Transverse colon (tissue), 4 donors: ENCODE data around the gene GINM1.

ENCODE experiments used
- POLR2A ChIP-seq: fragments of 450-650 bp; IDR thresholded peaks from one replicate; pipeline ENCODE4 v1.6.1; 2016; ENCODE audit warnings: antibody characterized with exemption, mild to moderate bottlenecking, moderate library complexity
- POLR2AphosphoS5 ChIP-seq, 3 donors: sonication (generic); formaldehyde crosslinking; IDR thresholded peaks; one replicate each; pipeline ENCODE4 v1.6.1; 2016; ENCODE audit warnings: antibody characterized with exemption in 3 of 3
- TF ChIP-seq, protein P1 (sequence below), 5 experiments: fragments of 200-600 bp in 3 of 5; fragments of 450-650 bp in 2 of 5; sonication (generic) in 3 of 5; IDR thresholded peaks; 1 replicate in 2 of 5; 2 replicates in 3 of 5; pipeline ENCODE4 v1.5.1; 2016 to 2017; ENCODE audit warnings: antibody characterized with exemption in 5 of 5, inconsistent platforms in 3 of 5, mild to moderate bottlenecking in 2 of 5, moderate library complexity in 1 of 5

DNA sequence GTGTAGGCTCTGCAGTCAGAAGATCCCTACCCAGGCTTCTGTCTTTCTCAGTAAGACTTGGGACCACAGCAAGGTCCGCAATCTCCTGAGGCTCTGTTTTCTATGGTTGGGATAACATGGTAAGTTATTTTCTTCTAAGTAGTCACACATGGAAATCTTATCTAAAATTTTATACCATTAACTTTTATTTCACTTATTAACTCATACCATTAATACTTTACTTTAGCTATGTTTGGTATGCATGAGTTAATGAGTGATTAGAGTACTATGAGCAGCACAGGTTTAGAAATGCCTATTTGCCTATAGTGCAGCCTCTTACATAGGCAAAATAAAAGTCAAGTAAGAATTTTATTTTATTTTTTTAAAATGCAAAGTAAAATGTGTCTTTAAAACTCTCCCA, 27.2 kb downstream of the GINM1 start:
- TF ChIP-seq, protein P1, sequence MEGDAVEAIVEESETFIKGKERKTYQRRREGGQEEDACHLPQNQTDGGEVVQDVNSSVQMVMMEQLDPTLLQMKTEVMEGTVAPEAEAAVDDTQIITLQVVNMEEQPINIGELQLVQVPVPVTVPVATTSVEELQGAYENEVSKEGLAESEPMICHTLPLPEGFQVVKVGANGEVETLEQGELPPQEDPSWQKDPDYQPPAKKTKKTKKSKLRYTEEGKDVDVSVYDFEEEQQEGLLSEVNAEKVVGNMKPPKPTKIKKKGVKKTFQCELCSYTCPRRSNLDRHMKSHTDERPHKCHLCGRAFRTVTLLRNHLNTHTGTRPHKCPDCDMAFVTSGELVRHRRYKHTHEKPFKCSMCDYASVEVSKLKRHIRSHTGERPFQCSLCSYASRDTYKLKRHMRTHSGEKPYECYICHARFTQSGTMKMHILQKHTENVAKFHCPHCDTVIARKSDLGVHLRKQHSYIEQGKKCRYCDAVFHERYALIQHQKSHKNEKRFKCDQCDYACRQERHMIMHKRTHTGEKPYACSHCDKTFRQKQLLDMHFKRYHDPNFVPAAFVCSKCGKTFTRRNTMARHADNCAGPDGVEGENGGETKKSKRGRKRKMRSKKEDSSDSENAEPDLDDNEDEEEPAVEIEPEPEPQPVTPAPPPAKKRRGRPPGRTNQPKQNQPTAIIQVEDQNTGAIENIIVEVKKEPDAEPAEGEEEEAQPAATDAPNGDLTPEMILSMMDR (IDR thresholded peaks at IDR 0.05) = no peak
- no peak for TF ChIP-seq POLR2A
- no peak for TF ChIP-seq POLR2AphosphoS5 (IDR thresholded peaks at IDR 0.05)
